Measurements from ENCODE around the gene C2. TPM values are rescaled to one million over a fixed set of nuclear protein-coding genes. Genes with fewer than 3 reads are reported as not detected.

C2 gene
- polyA plus RNA-seq, 1 of the 3 experiments (the other 2 are of a cell fraction), result 0.43 TPM

DNA sequence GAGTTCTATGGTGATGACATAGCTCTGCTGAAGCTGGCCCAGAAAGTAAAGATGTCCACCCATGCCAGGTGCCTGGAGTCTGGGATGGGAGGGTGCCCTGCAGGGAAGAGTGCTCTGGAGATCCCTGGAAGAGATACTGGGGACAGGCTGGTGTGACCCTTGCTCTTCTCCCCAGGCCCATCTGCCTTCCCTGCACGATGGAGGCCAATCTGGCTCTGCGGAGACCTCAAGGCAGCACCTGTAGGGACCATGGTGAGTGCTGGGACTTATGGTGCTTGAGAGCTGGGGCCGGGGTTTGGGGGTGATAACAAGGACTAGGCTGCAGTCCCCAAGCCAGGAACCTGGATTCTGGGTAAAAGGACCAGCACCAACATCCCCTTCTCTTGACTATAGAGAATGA is 16.2 kb downstream of the C2 start:
- 65% methylated on average over 3 of the region's 3 CpGs for WGBS (ENCODE audit: low lambda C conversion rate)

DNA sequence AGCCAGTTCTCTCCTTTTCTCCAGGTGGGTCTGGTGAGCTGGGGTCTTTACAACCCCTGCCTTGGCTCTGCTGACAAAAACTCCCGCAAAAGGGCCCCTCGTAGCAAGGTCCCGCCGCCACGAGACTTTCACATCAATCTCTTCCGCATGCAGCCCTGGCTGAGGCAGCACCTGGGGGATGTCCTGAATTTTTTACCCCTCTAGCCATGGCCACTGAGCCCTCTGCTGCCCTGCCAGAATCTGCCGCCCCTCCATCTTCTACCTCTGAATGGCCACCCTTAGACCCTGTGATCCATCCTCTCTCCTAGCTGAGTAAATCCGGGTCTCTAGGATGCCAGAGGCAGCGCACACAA is 17.6 kb downstream of the C2 start:
- WGBS (ENCODE audit: low lambda C conversion rate), result 74% methylated on average over 9 of the region's 9 CpGs
- H2AFZ ChIP-seq (ENCODE audit: low read depth), result peak overlapping the region; percentile 89
- CTCF ChIA-PET, result no interaction called here
- no peak for DNase-seq
- H3K4me3 ChIP-seq (ENCODE audit: low read depth in 2 of 2, low read length in 1 of 2), result peak overlapping the region; percentile 2 to 49; a peak in 1 of 4 replicates
- H3K36me3 ChIP-seq (replicated peaks in 1 of 2; ENCODE audit: control insufficient read depth in 1 of 2, insufficient read depth in 2 of 2, low read length in 1 of 2), result no peaks in the 10 kb centered on the region
- H3K9ac ChIP-seq, result no peak overlapping the region; the same call in 1 of the 2 replicates
- peaks cover 15% of the 10 kb centered on the region for H3F3A ChIP-seq (replicated peaks; ENCODE audit: insufficient read depth)
- H3K27me3 ChIP-seq (ENCODE audit: insufficient read depth), result no peaks in the 10 kb centered on the region
- peak overlapping the region; percentile 39 to 92; a peak in 3 of 4 replicates for H3K27ac ChIP-seq (ENCODE audit: low read depth in 2 of 2, low read length in 1 of 2)
- no peaks in the 10 kb centered on the region for H3K9me2 ChIP-seq
- POLR2A ChIA-PET, result no interaction called here
- H4K20me1 ChIP-seq (ENCODE audit: insufficient read depth), result no peaks in the 10 kb centered on the region
- H3K9me3 ChIP-seq, result no peaks in the 10 kb centered on the region
- H3K4me1 ChIP-seq (ENCODE audit: control insufficient read depth in 1 of 2, insufficient read depth in 2 of 2, low read depth in 1 of 2, low read length in 1 of 2), result peaks cover 9 to 15% of the 10 kb centered on the region in 2 experiments; a peak in 1 of 4 replicates
- no peaks in the 10 kb centered on the region for H3K79me2 ChIP-seq (ENCODE audit: insufficient read depth)
- peak overlapping the region; percentile 78 for H3K4me2 ChIP-seq
- TF ChIP-seq, protein P1, sequence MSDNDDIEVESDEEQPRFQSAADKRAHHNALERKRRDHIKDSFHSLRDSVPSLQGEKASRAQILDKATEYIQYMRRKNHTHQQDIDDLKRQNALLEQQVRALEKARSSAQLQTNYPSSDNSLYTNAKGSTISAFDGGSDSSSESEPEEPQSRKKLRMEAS (IDR thresholded peaks at IDR 0.05; ENCODE audit: low read depth), result no peak
- TF ChIP-seq, protein P2, sequence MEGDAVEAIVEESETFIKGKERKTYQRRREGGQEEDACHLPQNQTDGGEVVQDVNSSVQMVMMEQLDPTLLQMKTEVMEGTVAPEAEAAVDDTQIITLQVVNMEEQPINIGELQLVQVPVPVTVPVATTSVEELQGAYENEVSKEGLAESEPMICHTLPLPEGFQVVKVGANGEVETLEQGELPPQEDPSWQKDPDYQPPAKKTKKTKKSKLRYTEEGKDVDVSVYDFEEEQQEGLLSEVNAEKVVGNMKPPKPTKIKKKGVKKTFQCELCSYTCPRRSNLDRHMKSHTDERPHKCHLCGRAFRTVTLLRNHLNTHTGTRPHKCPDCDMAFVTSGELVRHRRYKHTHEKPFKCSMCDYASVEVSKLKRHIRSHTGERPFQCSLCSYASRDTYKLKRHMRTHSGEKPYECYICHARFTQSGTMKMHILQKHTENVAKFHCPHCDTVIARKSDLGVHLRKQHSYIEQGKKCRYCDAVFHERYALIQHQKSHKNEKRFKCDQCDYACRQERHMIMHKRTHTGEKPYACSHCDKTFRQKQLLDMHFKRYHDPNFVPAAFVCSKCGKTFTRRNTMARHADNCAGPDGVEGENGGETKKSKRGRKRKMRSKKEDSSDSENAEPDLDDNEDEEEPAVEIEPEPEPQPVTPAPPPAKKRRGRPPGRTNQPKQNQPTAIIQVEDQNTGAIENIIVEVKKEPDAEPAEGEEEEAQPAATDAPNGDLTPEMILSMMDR (IDR thresholded peaks at IDR 0.05), result no peak
- TF ChIP-seq RXRA (IDR thresholded peaks at IDR 0.05; ENCODE audit: borderline replicate concordance, low read depth) (no peak), YY1 (IDR thresholded peaks at IDR 0.05; ENCODE audit: low read depth) (no peak), SIN3A (IDR thresholded peaks at IDR 0.05; ENCODE audit: borderline replicate concordance, low read depth, low read length) (no peak), FOSL2 (IDR thresholded peaks at IDR 0.05; ENCODE audit: borderline replicate concordance, low read depth) (no peak), NFIC (IDR thresholded peaks at IDR 0.05; ENCODE audit: borderline replicate concordance) (no peak), RFX5 (IDR thresholded peaks at IDR 0.05; ENCODE audit: low read length) (no peak), POLR2AphosphoS5 (IDR thresholded peaks at IDR 0.05; ENCODE audit: low read depth, low read length) (no peak; the same call in 1 of the 2 replicates)
- TF ChIP-seq, protein P3, sequence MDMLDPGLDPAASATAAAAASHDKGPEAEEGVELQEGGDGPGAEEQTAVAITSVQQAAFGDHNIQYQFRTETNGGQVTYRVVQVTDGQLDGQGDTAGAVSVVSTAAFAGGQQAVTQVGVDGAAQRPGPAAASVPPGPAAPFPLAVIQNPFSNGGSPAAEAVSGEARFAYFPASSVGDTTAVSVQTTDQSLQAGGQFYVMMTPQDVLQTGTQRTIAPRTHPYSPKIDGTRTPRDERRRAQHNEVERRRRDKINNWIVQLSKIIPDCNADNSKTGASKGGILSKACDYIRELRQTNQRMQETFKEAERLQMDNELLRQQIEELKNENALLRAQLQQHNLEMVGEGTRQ (IDR thresholded peaks at IDR 0.05; ENCODE audit: borderline replicate concordance, low read depth, low read length), result no peak
- TF ChIP-seq, protein P4, sequence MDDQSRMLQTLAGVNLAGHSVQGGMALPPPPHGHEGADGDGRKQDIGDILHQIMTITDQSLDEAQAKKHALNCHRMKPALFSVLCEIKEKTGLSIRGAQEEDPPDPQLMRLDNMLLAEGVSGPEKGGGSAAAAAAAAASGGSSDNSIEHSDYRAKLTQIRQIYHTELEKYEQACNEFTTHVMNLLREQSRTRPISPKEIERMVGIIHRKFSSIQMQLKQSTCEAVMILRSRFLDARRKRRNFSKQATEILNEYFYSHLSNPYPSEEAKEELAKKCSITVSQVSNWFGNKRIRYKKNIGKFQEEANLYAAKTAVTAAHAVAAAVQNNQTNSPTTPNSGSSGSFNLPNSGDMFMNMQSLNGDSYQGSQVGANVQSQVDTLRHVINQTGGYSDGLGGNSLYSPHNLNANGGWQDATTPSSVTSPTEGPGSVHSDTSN (IDR thresholded peaks at IDR 0.05), result no peak
- TF ChIP-seq, protein P5, sequence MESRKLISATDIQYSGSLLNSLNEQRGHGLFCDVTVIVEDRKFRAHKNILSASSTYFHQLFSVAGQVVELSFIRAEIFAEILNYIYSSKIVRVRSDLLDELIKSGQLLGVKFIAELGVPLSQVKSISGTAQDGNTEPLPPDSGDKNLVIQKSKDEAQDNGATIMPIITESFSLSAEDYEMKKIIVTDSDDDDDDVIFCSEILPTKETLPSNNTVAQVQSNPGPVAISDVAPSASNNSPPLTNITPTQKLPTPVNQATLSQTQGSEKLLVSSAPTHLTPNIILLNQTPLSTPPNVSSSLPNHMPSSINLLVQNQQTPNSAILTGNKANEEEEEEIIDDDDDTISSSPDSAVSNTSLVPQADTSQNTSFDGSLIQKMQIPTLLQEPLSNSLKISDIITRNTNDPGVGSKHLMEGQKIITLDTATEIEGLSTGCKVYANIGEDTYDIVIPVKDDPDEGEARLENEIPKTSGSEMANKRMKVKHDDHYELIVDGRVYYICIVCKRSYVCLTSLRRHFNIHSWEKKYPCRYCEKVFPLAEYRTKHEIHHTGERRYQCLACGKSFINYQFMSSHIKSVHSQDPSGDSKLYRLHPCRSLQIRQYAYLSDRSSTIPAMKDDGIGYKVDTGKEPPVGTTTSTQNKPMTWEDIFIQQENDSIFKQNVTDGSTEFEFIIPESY (IDR thresholded peaks at IDR 0.05; ENCODE audit: borderline replicate concordance, low read depth), result no peak

More for the DNA sequence above, 16.2 kb downstream of the C2 start:
- Histone ChIP-seq H3K79me2 (ENCODE audit: insufficient read depth) (no peaks in the 10 kb centered on the region), H2AFZ (ENCODE audit: low read depth) (no peak overlapping the region), H3K36me3 (replicated peaks in 1 of 2; ENCODE audit: control insufficient read depth in 1 of 2, insufficient read depth in 2 of 2, low read length in 1 of 2) (no peaks in the 10 kb centered on the region), H3K9ac (no peak overlapping the region), H3K9me3 (no peaks in the 10 kb centered on the region), H3K27ac (ENCODE audit: low read depth in 2 of 2, low read length in 1 of 2) (no peak overlapping the region), H3K4me2 (no peak overlapping the region), H3K4me1 (ENCODE audit: control insufficient read depth in 1 of 2, insufficient read depth in 2 of 2, low read depth in 1 of 2, low read length in 1 of 2) (peaks cover 9 to 17% of the 10 kb centered on the region in 2 experiments; a peak in 1 of 4 replicates), H4K20me1 (ENCODE audit: insufficient read depth) (no peaks in the 10 kb centered on the region), H3K27me3 (ENCODE audit: insufficient read depth) (no peaks in the 10 kb centered on the region), H3K9me2 (no peaks in the 10 kb centered on the region), H3K4me3 (ENCODE audit: low read depth in 2 of 2, low read length in 1 of 2) (no peak overlapping the region), H3F3A (replicated peaks; ENCODE audit: insufficient read depth) (peaks cover 15% of the 10 kb centered on the region)
- DNase-seq, result no peak
- TF ChIP-seq RCOR1 (IDR thresholded peaks at IDR 0.05; ENCODE audit: low read length) (no peak), NFIC (IDR thresholded peaks at IDR 0.05; ENCODE audit: borderline replicate concordance) (no peak), MXI1 (IDR thresholded peaks at IDR 0.05; ENCODE audit: low read depth, low read length) (no peak), NRF1 (IDR thresholded peaks at IDR 0.05; ENCODE audit: low read depth, low read length) (no peak), FOSL2 (IDR thresholded peaks at IDR 0.05; ENCODE audit: borderline replicate concordance, low read depth) (no peak), CHD2 (IDR thresholded peaks at IDR 0.05; ENCODE audit: low read length, partially characterized antibody) (no peak), ELF1 (IDR thresholded peaks at IDR 0.05) (no peak), FOXJ3 (CRISPR knock-in tag; IDR thresholded peaks at IDR 0.05) (no peak), JUND (IDR thresholded peaks at IDR 0.05) (no peak), EZH2phosphoT487 (IDR thresholded peaks at IDR 0.05; ENCODE audit: borderline replicate concordance, low read depth) (no peak), RAD21 (IDR thresholded peaks at IDR 0.05; ENCODE audit: low read length) (no peak), FOXM1 (IDR thresholded peaks at IDR 0.05; ENCODE audit: low read depth) (no peak)
- TF ChIP-seq, protein P4 (IDR thresholded peaks at IDR 0.05), result no peak
- TF ChIP-seq, protein P6, sequence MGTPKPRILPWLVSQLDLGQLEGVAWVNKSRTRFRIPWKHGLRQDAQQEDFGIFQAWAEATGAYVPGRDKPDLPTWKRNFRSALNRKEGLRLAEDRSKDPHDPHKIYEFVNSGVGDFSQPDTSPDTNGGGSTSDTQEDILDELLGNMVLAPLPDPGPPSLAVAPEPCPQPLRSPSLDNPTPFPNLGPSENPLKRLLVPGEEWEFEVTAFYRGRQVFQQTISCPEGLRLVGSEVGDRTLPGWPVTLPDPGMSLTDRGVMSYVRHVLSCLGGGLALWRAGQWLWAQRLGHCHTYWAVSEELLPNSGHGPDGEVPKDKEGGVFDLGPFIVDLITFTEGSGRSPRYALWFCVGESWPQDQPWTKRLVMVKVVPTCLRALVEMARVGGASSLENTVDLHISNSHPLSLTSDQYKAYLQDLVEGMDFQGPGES (IDR thresholded peaks at IDR 0.05; ENCODE audit: low read depth, low read length), result no peak
- CTCF ChIA-PET, result interaction anchor here (2.4 kb wide), 1 partner anchor 9 kb away, joined by 16 read pairs; no protein-coding TSS in a partner anchor
- POLR2A ChIA-PET, result interaction anchor here (2.1 kb wide), 1 partner anchor 8 kb away, joined by 7 read pairs; no protein-coding TSS in a partner anchor

All from SK-N-SH (cell line).